ENCODE data around the gene CAMK1G.

CAMK1G gene

GRCh38 chr1:209595028-209595427 is 11.5 kb downstream of the CAMK1G start:
- no peak for DNase-seq (ENCODE audit: low read depth)
- TF ChIP-seq CTCF (IDR thresholded peaks at IDR 0.05; ENCODE audit: low read depth, low read length, missing control alignments), result no peak
- in situ Hi-C loops (cut with HindIII; ENCODE audit: low sequenced_read_pairs), result no loop called here
- H3K4me3 ChIP-seq (ENCODE audit: low read depth, low read length), result no peak overlapping the region

- in situ Hi-C loops (cut with HindIII; ENCODE audit: low sequenced_read_pairs), result no loop called here
- H3K4me3 ChIP-seq (ENCODE audit: low read depth, low read length), result no peak overlapping the region
- TF ChIP-seq CTCF (IDR thresholded peaks at IDR 0.05; ENCODE audit: low read depth, low read length, missing control alignments), result no peak
- DNase-seq (ENCODE audit: low read depth), result no peak
These were observed 12.2 kb downstream of the CAMK1G start for GRCh38 chr1:209595599-209596285.

- DNase-seq (ENCODE audit: low read depth), result no peak
- TF ChIP-seq CTCF (IDR thresholded peaks at IDR 0.05; ENCODE audit: low read depth, low read length, missing control alignments), result no peak
- H3K4me3 ChIP-seq (ENCODE audit: low read depth, low read length), result no peak overlapping the region
- in situ Hi-C loops (cut with HindIII; ENCODE audit: low sequenced_read_pairs), result no loop called here
These were observed 14.0 kb downstream of the CAMK1G start for GRCh38 chr1:209597499-209597898.

GRCh38 chr1:209598227-209598626 is 14.7 kb downstream of the CAMK1G start:
- in situ Hi-C loops (cut with HindIII; ENCODE audit: low sequenced_read_pairs), result no loop called here
- no peak overlapping the region for H3K4me3 ChIP-seq (ENCODE audit: low read depth, low read length)
- no peak for DNase-seq (ENCODE audit: low read depth)
- TF ChIP-seq CTCF (IDR thresholded peaks at IDR 0.05; ENCODE audit: low read depth, low read length, missing control alignments), result no peak

- DNase-seq (ENCODE audit: low read depth), result no peak
- no peak overlapping the region for H3K4me3 ChIP-seq (ENCODE audit: low read depth, low read length)
- in situ Hi-C loops (cut with HindIII; ENCODE audit: low sequenced_read_pairs), result no loop called here
- no peak for TF ChIP-seq CTCF (IDR thresholded peaks at IDR 0.05; ENCODE audit: low read depth, low read length, missing control alignments)
These were observed 17.0 kb downstream of the CAMK1G start for GRCh38 chr1:209600541-209600940.

GRCh38 chr1:209601809-209602657 is 18.5 kb downstream of the CAMK1G start:
- peak; percentile 80 for TF ChIP-seq CTCF (IDR thresholded peaks at IDR 0.05; ENCODE audit: low read depth, low read length, missing control alignments)
- no peak overlapping the region for H3K4me3 ChIP-seq (ENCODE audit: low read depth, low read length)
- in situ Hi-C loops (cut with HindIII; ENCODE audit: low sequenced_read_pairs), result no loop called here
- peak; percentile 11 for DNase-seq (ENCODE audit: low read depth)
